ENCODE results near the gene UBR7. TPM values are rescaled to one million over a fixed set of nuclear protein-coding genes. Genes with fewer than 3 reads are reported as not detected.

UBR7 gene
- total RNA-seq, 1 experiment from 2014 or later, result 28.9 TPM

- TF ChIP-seq TEAD4 (CRISPR knock-in tag; IDR thresholded peaks at IDR 0.05) (peak; percentile 69; the same call in 1 of the 2 replicates), MYBL2 (CRISPR knock-in tag; IDR thresholded peaks at IDR 0.05) (peak; percentile 65; the same call in 1 of the 2 replicates), USF2 (CRISPR knock-in tag; IDR thresholded peaks at IDR 0.05) (peak; percentile 46), IRF1 (CRISPR knock-in tag; IDR thresholded peaks at IDR 0.05) (0 out of 2 replicates have a peak, but pooled peaks have one; percentile 30), ZBTB43 (CRISPR knock-in tag; IDR thresholded peaks at IDR 0.05) (peak; percentile 71; the same call in 1 of the 2 replicates), ATF2 (CRISPR knock-in tag; IDR thresholded peaks at IDR 0.05; ENCODE audit: borderline replicate concordance, low read depth) (no peak), FOXP1 (CRISPR knock-in tag; IDR thresholded peaks at IDR 0.05; ENCODE audit: borderline replicate concordance) (peak; percentile 40), JAZF1 (CRISPR knock-in tag; IDR thresholded peaks at IDR 0.05) (no peak), E2F5 (CRISPR knock-in tag; IDR thresholded peaks at IDR 0.05) (peak; percentile 70; the same call in 1 of the 2 replicates), NFYB (CRISPR knock-in tag; conservative IDR thresholded peaks at IDR 0.05; ENCODE audit: low read depth) (peak; percentile 41; the same call in 1 of the 2 replicates), ELF4 (CRISPR knock-in tag; IDR thresholded peaks at IDR 0.05; ENCODE audit: low read depth) (no peak), PRDM15 (CRISPR knock-in tag; IDR thresholded peaks at IDR 0.05) (0 out of 2 replicates have a peak, but pooled peaks have one; percentile 16), FOXP4 (CRISPR knock-in tag; IDR thresholded peaks at IDR 0.05) (peak; percentile 72; the same call in 1 of the 2 replicates), MAX (CRISPR knock-in tag; IDR thresholded peaks at IDR 0.05) (no peak; the same call in 1 of the 2 replicates), E2F1 (CRISPR knock-in tag; IDR thresholded peaks at IDR 0.05) (peak; percentile 62; the same call in 1 of the 2 replicates), NFE2L1 (CRISPR knock-in tag; IDR thresholded peaks at IDR 0.05) (no peak; the same call in 1 of the 2 replicates), CREB1 (CRISPR knock-in tag; IDR thresholded peaks at IDR 0.05) (no peak), FOXK1 (CRISPR knock-in tag; IDR thresholded peaks at IDR 0.05) (peak; percentile 48; the same call in 1 of the 2 replicates), ZMAT4 (CRISPR knock-in tag; IDR thresholded peaks at IDR 0.05) (no peak), ATF3 (CRISPR knock-in tag; conservative IDR thresholded peaks at IDR 0.05) (no peak), GABPB1 (CRISPR knock-in tag; IDR thresholded peaks at IDR 0.05) (0 out of 2 replicates have a peak, but pooled peaks have one; percentile 31), CREM (CRISPR knock-in tag; IDR thresholded peaks at IDR 0.05) (peak; percentile 23; the same call in 1 of the 2 replicates)
Measured at GRCh38 chr14:93184391-93185348, 22.4 kb upstream of the UBR7 start, which contains the start of the genes LYSET and MOAP1 (continued).
